T47D (cell line): ENCODE results near the gene HECW1.

Source experiments
- DNase-seq, 2 experiments: peaks; one replicate each; pipeline versions ENCODE4 v3.0.0 to v3.0.0-alpha.2; 2011 to 2012; ENCODE audit warnings: low read depth in 1 of 2, low spot score in 1 of 2
- JUND ChIP-seq: IDR thresholded peaks from 2 replicates; pipeline ENCODE4 v1.6.1; 2012; ENCODE audit warnings: low read depth
- in situ Hi-C: cut with HindIII; loops from 2 replicates; pipeline ENCODE4 v1.10.0; 2016; ENCODE audit warnings: low sequenced_read_pairs, low pct_unique_long_range_greater_than_20kb

HECW1 gene

DNA sequence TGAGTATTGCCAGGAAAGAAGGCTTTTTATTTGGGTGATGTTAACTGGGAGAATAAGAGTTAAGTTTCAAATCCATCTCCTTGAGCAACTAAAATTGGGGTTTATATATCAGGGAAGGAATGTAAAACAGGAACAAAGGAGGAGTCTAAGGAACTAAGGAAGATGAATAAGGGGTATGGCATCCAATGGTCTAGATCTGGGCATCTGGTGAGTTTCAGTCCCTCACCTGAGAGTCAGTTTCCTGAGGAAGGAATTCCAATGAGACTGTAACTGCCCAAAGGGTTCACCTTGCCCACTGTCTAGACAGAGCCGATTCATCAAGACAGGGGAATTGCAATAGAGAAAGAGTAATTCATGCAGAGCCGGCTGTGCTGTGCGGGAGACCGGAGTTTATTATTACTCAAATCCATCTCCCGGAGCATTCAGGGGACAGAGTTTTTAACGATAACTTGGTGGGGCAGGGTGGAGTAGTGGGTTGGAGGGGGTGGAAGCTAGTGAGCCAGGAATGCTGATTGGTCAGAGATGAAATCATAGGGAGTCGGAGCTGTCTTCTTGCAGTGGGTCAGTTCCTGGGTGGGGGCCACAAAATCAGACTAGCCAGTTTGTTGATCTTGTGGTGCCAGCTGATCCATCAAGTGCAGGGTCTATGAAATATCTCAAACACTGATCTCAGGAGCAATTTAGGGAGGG is 282.1 kb downstream of the HECW1 start:
- in situ Hi-C loops, result no loop called here
- no peak for DNase-seq
- TF ChIP-seq JUND, result no peak

GRCh38 chr7:43395351-43395750 is 282.9 kb downstream of the HECW1 start:
- DNase-seq, result no peak
- TF ChIP-seq JUND, result no peak
- in situ Hi-C loops, result no loop called here

- in situ Hi-C loops, result no loop called here
- DNase-seq, result no peak
- TF ChIP-seq JUND, result no peak
Measured at GRCh38 chr7:43396187-43396740, 283.8 kb downstream of the HECW1 start.

GRCh38 chr7:43398831-43399230 is 286.4 kb downstream of the HECW1 start:
- in situ Hi-C loops, result no loop called here
- no peak for TF ChIP-seq JUND
- no peak for DNase-seq

DNA sequence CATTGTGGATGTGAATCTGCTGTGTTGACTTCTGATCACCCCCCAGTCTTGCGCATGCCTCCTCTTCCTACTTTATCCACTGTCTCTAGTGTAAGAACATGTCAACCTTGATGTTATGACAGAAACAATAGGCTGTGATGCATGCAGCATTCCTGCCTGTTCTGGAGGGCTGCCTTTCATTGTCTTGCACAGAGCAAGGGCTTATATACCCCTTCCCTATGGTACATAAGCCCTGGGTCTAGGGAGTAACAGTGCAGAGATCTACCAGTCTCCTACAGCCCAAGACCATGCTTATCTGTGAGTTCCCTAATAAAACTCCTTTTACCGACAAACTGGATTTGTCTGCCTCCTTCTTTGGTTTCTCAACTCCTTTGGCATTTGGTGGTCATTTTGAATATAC is 293.5 kb downstream of the HECW1 start:
- DNase-seq, result no peak
- no peak for TF ChIP-seq JUND
- in situ Hi-C loops, result no loop called here

DNA sequence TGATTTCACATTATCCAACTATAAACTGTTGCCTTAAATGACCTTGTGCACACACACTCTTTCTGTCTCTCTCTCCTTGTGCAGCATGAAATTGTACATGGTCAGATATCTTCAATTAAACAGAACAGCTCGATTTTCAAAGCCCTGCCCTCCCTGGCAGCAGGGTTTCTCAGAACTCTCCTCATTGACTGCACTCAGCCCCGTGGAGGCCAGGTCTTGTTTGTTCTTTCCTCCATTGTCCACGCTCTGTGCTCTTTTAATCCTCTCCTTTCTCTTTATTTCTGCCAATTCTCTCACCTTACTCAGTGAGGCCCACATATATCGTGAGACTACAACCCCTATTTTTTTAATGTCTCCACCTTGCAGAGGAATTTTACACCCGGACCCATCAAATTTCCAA is 294.5 kb downstream of the HECW1 start:
- in situ Hi-C loops, result no loop called here
- no peak for DNase-seq
- no peak for TF ChIP-seq JUND

DNA sequence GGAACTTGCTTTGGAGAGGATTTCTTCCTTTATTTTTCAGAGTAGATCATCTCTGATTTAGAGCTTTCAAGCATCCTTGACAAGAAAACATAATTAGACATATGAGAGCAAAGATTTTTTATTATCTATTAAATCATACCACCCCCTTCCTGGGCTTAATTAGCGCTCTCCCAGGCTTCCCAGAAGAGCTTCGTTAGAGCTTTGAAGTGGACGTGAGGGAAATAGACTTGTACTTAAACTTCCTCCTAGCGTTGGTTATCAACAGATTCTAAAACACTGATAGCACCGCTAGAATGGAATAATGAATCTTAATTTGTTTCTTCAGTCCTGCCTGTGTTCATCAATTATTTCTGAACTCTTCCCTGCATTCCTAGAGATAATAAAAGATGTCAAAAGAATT is 296.5 kb downstream of the HECW1 start:
- TF ChIP-seq JUND, result no peak
- no peak for DNase-seq
- in situ Hi-C loops, result no loop called here

DNA sequence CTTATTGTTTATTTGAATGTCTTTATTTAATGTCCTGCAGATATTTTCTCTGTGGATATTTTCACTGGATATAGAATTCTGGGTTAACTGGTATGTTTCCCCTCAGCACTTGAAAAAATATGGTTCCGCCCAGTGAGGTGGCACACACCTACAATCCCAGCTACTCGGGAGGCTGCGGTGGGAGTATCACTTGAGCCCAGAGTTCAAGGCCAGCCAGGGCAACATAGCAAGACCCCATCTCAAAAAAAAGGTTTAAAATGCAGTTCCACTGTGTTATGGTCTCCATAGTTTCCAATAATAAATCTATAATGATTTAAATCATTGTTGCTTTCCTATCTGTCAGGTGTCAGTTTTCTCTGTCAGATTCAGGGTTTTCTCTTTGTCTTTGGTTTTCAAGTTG is 305.0 kb downstream of the HECW1 start:
- in situ Hi-C loops, result no loop called here
- no peak for TF ChIP-seq JUND
- no peak for DNase-seq

GRCh38 chr7:43430411-43430810 is 318.0 kb downstream of the HECW1 start:
- DNase-seq, result no peak
- in situ Hi-C loops, result no loop called here

DNA sequence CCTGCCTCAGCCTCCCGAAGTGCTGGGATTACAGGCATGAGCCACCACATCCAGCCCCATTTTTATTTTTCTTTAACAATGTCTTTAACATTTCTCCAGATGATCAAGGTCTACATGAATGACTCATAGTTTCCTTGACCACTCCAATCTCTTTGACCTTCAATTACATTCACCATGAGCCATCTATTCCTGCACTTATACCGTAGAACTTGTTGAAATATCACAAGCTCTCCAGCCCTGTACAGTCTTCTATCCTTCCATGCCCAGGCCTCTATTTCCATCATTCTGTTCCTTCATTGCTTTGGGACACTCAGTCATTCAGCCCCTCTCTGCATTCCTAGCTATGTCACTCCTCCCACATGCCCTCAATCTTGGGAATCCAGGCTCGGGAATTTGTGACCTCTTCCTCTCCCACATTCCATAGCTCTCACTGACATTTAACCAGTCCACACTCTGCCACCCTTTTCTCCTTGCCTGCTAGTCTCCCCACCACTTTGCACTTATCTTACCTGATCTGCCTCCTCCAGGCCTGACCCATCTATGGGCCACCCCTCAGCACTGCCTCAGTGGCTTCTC is 318.7 kb downstream of the HECW1 start:
- in situ Hi-C loops, result no loop called here
- no peak for TF ChIP-seq JUND
- no peak for DNase-seq

More at GRCh38 chr7:43430411-43430810, 318.0 kb downstream of the HECW1 start:
- no peak for TF ChIP-seq JUND

GRCh38 chr7:43433639-43434038 is 321.2 kb downstream of the HECW1 start:
- no peak for DNase-seq
- in situ Hi-C loops, result no loop called here
- TF ChIP-seq JUND, result no peak

DNA sequence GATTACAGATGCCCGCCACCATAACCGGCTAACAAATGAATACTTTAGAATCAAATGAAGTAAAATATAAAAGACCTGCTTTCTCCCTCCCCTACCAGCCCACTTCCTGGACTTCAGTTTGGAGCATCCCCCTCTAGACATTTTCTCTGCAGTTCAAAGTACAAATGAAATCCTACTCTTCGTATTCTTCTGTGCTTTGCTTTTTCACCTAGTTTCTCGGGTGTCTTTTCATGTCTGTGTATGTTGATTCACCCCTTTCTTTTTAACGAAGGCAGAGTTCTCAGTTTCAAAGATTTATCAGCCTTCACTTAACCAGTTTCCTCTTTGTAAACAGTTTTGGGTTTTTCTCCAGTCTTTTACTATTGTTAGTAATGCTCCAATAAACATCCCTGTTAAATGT is 324.6 kb downstream of the HECW1 start:
- TF ChIP-seq JUND, result no peak
- no peak for DNase-seq
- in situ Hi-C loops, result no loop called here

GRCh38 chr7:43438897-43439479 is 326.5 kb downstream of the HECW1 start:
- TF ChIP-seq JUND, result no peak
- in situ Hi-C loops, result no loop called here
- no peak for DNase-seq
